Nucleus accumbens (tissue), 56 donors: ENCODE data around the gene LYRM9.
A peak's percentile ranks its signal among the peaks of the same experiment; 100 is the strongest.

ENCODE experiments used
- DNase-seq, 56 donors: peaks; one replicate each; lab custom pipeline; 2025; lab: John Stamatoyannopoulos, UW

LYRM9 gene

DNA sequence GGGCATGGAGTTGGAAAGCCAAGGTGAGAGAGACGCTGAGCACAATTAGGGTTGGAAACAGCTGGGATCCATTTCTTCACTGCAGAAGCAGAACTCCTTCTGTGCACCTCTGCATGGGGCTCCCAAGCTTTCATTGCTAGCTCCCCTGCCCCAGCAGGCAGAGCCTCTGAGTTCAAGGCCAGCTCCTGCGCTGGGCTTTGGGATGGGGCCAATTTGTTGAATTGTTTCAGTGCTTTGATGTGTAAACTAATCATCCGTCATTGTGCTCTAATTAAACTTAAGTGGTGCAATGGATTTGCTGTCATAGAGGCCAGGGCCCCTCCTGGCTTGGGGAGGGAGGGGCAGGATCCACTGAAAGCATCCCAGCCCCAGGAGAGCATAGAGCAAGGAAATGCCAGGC is 13.5 kb upstream of the LYRM9 start:
- DNase-seq = no peak

GRCh38 chr17:27906226-27906580 is 13.0 kb upstream of the LYRM9 start:
- no peak for DNase-seq

DNA sequence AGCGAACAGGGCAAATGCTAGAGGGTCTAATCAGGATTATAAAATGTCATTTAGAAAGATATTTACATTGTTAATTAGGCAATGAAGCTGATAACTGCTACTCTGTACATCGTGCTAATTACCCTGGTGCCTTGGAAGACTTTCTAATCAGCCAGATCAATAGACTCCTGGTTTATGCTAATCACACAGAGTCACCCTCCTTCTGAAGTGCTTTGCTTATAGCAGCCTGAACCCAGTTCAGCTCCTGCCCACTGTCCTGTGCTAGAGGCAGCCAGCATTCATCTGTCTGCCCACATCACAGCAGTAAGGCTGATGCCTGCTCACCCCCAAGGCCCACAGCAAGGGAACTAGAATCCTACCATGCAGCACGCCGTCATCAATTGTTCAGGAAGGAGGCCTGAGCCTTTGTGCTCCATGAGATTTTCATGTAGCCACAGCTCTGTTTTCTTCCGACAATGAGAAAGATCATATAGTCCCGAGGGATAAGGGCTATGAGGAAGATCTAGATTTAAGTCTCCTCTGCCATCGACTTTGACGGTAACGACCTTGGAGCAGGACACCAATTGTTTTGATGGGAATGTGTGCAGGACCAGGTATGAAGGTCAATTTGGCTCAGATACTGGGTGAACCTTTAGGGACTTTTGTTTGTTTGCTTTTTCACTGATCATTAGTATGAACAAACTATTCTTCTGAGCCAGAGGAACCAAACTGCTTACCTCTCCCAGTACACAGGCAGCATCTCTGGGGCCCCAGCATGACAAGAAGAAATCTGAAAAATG is 12.5 kb upstream of the LYRM9 start:
- no peak for DNase-seq

DNA sequence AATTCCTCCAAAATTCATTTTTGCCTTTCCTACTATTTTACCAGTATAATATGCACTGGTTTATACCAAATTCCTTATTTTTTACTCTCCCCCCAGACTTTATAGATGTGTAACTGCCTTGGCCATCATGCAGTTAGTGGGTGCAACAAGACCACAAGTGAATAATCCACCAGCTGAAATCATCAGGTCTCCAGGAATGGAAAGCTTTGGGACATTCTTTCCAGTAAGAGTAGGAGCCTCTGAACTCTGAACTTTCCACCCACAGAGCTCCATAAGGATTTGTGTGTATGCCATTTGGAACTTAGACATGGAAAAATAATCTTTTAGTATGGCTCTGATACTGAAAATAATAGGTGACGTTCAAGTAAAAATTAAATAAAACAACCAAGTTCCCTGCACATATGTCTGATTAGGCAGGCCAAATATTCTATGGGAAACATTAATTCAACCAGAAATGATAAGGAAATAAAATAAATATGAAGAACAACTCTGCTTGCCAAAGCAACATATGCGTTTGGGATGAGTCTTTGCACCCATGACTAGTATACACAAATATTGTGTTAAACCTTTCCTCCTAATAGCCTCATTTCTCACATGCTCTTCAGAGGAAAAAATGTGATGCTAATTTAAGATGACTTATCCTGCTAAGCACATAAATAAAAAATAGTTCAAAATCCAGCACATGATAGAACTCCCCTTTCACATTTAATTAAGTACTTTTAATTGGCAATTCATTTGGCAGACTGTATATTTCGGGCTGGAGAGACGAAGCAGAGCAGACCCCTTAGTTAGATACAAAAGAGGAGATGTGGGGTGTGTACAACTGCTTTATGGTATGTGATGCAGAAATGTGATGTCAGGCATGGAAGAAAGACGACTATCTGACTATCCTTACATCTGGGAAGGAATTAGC is 11.6 kb upstream of the LYRM9 start:
- no peak for DNase-seq

GRCh38 chr17:27904114-27904513 is 10.9 kb upstream of the LYRM9 start:
- no peak for DNase-seq

DNA sequence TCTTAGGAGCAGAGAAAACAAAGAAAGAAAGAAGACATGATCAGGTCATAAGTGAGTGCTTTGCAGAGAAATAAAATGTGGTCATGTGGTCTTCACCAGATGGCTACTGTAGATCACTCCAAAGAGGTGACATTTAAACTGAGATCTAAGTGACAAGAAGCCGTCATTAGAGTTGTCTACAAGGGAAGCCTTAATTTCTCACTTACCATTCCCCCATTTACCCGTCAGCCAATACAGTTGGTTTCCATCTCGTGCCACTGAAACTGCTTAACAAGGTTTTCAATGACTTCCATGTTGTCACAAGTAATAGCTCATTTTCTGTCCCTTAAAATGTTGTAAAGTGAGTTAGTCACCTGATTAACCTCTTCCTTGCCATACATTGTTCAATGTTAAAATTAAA is 6.4 kb upstream of the LYRM9 start:
- no peak for DNase-seq

DNA sequence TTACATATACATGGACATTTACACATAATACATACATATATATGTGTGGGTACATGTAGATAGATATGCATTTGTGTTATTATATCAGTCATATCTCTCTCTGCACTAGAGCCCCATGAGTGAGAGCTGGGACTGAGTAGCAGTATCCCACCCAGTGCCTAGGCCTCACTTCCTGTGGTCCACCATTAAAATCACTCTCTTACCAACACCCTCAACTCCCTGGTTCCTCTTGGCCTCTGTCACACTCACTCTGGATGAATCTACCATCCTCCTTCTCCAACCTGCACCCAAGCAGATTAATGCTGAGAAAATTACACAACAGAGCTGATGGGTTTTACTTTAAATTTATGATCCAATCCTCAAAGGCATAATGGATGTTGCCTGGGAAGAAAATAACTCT is 4.9 kb upstream of the LYRM9 start:
- DNase-seq = no peak

- no peak for DNase-seq
These were observed 3.5 kb upstream of the LYRM9 start for GRCh38 chr17:27896701-27897100.

DNA sequence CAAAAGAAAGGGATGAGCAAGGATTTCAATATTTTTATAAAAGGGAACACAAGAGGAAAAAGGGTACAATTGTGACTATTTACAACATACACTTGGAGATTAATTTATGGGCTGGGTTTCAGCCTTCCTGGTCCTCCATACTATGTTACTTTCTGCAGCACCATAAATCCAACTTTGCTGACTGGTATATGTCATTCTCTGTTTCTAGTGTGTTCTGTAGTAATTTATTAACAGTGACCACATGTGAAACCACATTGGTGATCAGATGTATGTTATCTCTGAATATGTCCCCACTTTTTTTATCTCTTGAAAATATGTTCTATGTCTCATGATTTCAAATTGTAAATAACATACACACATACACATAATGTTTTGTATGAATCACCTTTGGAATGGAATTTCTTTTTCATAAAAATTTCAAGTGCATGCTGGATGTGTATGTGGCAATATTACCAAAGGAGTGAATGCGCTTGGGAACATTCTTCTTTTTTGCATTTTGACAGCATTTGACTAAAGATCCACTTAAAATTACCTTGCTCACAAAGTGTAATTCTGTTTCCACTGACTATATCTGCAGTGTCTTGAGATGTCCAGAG is 2.9 kb upstream of the LYRM9 start:
- no peak for DNase-seq

- peak in 1 of 56 donors; percentile 4 for DNase-seq
These were observed 2.1 kb upstream of the LYRM9 start for GRCh38 chr17:27895123-27895895.

GRCh38 chr17:27893841-27894503 is 807 bp upstream of the LYRM9 start:
- DNase-seq = no peak

DNA sequence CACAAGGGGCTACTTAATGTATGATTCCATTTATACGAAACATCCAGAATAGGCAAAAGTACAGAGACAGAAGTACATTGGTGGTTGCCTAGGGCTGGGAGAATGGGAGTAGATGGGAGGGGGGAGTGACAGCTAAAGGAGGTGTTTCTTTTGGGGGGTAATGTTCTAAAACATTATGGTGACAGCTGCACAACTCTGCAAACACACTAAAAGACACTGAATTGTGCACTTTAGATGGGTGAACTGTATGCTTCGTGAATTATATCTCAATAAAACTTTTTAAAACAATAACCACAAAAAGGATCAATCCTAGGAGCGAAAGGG is 661 bp downstream of the LYRM9 start:
- DNase-seq = no peak

- no peak for DNase-seq
These were observed 1.3 kb downstream of the LYRM9 start for GRCh38 chr17:27891841-27892240.

DNA sequence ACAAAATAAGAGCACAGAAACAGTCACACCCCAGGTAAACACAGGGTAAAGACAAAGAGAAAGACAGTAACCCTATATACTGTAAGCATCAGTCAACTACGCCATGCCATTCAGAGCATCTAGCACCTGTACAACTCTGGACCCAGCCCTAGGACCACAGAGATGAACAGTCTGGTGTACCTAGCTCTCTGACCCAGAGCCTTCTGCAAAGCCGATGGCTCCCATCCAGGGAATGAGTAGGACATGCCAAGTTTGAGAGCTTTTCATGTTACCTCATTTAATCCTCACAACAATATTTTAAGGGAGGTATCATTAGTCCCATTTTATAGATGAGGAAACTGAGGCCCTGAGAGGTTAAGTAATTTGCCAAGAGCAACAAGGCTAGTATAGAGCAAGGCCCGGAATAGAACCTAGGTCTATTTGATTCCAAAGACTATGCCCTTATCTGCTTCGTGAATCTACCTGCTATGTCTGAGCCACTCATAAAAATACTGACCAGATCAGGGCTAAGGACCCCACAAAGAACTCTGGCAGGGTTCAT is 3.4 kb downstream of the LYRM9 start:
- DNase-seq = no peak

GRCh38 chr17:27888945-27889344 is 4.2 kb downstream of the LYRM9 start:
- no peak for DNase-seq

DNA sequence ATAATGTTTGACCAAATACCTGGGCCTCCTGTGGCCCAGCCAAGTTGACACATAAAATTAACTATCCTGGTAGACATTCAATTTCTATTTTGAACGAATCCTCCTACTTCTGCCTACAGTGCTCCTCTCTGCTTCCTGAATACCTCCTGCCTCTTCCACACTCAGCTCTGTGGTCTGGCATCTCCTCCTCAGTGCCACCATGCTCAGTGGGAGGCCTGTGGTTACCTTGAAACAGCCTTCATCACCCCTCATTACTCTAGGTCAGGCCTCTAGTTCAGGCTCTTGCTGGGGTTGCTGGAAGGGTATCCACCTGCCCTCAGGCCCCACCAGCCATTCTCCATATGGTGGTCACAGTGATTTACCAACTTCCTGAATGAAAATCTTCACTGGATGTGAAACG is 5.1 kb downstream of the LYRM9 start:
- no peak for DNase-seq

- peak in 1 of 56 donors; percentile 2 for DNase-seq
These were observed 6.7 kb downstream of the LYRM9 start for GRCh38 chr17:27886348-27886906.

DNA sequence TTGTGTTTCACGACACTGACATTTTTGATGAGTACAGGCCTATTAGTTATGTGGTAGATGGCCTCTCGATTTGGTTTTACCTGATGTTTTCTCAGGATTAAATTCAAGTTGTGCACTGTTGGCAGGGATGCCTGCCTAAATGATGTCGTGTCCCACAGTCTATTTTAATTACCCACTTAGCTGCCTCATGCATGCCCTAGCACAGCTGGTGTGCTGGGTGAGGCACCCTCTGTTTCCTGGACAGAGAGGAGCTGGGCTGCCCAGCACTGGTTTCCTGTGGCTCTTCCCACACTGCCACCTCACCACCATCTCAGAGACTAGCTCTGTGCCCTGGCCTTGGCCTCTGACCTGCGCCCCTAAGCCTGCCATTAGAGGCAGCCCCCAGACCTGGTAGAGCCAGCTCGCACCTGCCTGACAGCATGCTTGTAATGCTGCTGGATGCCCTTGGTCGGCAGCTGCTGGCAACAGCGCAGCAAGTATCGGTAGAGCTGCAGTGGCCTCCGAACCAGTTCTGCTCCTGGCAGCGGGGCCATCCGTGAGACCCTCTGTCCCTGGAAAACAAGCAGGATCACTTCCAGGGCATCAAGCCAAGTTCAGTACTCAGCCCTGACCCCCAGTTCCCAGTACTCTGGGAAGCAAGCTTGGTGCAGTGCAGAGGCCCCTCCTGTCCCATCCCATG is 10.9 kb downstream of the LYRM9 start:
- DNase-seq = no peak

DNA sequence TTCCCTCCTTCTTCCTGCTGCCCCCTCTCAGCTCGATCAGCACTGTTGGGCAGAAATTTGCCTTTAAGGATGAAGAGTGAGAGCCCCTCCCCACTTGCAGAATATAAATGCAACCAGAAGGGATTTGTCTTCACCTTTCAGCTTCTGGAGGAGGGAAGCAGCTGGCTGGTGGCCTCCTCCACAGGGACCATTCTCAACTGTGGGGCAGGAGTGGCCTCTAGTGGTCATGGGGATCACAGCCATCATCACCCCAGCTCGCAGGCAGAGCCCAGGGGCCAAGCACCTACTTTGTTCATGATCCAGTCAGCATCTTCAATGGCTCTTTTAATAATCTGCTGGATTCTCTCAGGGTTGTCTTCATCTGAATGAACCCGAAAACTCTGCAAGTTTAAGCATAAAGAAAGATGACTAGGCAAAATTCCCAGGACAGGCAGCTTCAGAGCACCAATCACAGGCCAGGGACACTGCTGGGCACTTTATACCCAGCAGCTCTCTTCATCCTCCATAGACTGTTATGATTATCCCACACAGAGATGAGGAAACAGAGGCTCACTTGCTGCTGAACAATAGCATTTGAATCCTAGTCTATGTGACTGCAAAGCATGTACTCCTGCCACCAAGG is 13.1 kb downstream of the LYRM9 start:
- DNase-seq = peak in 49 of 56 donors; percentile 8 to 83 (median 44)
